ENCODE measurements around the gene TNFRSF1B.

Gene TNFRSF1B

DNA sequence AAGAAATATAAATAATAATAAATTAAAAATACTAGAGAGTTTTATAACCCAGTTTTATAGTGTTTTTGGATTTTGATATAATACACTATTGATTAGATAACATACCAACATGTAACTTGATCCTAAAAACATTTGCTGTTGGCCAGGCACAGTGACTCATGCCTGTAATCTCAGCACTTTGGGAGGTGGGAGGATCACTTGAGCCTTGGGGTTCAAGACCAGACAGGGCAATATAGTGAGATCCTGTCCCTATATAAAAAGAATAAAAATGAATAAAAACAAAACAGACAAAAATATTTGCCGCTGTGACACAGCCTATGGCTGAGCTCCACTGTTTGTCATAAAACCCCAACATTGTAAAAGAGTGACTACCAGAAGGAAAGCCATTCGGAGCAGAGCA, 89.1 kb downstream of the TNFRSF1B start:
- TF ChIP-seq, protein P1, sequence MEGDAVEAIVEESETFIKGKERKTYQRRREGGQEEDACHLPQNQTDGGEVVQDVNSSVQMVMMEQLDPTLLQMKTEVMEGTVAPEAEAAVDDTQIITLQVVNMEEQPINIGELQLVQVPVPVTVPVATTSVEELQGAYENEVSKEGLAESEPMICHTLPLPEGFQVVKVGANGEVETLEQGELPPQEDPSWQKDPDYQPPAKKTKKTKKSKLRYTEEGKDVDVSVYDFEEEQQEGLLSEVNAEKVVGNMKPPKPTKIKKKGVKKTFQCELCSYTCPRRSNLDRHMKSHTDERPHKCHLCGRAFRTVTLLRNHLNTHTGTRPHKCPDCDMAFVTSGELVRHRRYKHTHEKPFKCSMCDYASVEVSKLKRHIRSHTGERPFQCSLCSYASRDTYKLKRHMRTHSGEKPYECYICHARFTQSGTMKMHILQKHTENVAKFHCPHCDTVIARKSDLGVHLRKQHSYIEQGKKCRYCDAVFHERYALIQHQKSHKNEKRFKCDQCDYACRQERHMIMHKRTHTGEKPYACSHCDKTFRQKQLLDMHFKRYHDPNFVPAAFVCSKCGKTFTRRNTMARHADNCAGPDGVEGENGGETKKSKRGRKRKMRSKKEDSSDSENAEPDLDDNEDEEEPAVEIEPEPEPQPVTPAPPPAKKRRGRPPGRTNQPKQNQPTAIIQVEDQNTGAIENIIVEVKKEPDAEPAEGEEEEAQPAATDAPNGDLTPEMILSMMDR (IDR thresholded peaks at IDR 0.05): no peak
- no peak overlapping the region for H3K4me3 Mint-ChIP-seq
- no peaks in the 10 kb centered on the region for H3K27me3 Mint-ChIP-seq (ENCODE audit: low read depth, poor library complexity)
- H3K9me3 Mint-ChIP-seq: no peaks in the 10 kb centered on the region
- H3K36me3 Mint-ChIP-seq (ENCODE audit: low read depth): peaks cover 52% of the 10 kb centered on the region
- peaks cover 4% of the 10 kb centered on the region for H3K4me1 Mint-ChIP-seq
- DNase-seq: no peak
- no peak overlapping the region for H3K27ac Mint-ChIP-seq

DNA sequence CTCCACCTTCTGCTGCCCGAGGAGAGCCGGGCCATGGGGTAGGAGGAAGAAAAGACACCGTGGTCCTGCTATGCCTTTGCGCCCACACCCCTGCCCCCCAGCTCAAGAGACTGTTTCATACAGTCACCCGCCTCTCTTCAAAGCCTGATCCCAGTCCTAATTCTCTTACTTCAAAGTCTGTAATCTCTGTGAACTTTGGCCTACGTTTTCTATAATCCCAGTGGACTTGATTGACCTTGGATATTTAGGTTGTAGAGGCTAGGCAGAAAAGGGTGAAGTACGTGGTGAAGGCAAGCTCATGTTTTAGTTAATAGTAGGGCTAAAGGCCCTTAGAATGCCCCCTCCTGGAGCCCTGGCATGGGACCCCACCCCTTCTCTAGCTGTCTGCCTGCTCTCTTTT, 91.5 kb downstream of the TNFRSF1B start:
- Mint-ChIP-seq H3K36me3 (ENCODE audit: low read depth) (peaks cover 60% of the 10 kb centered on the region), H3K27ac (no peak overlapping the region), H3K4me3 (no peak overlapping the region), H3K27me3 (ENCODE audit: low read depth, poor library complexity) (no peaks in the 10 kb centered on the region), H3K4me1 (no peaks in the 10 kb centered on the region), H3K9me3 (peaks cover 4% of the 10 kb centered on the region)
- no peak for DNase-seq
- TF ChIP-seq, protein P1 (IDR thresholded peaks at IDR 0.05): no peak
